Activated CD8-positive, alpha-beta memory T cell treated with anti-CD3 and anti-CD28 coated beads for 48 hours (primary cell): ENCODE data around the gene PCDH9.

Source experiments
- DNase-seq, 3 experiments: peaks; one replicate each; pipeline ENCODE4 v3.0.0-alpha.2; 2020; ENCODE audit warnings: low read depth in 2 of 3, low spot score in 2 of 3

PCDH9 gene

GRCh38 chr13:66689037-66689619, 541.0 kb downstream of the PCDH9 start:
- DNase-seq = no peak

- DNase-seq = no peak
Observed at GRCh38 chr13:66681403-66681802, 548.7 kb downstream of the PCDH9 start.

GRCh38 chr13:66680031-66680430, 550.1 kb downstream of the PCDH9 start:
- no peak for DNase-seq

GRCh38 chr13:66675620-66676019, 554.5 kb downstream of the PCDH9 start:
- DNase-seq = no peak

- no peak for DNase-seq
Observed at GRCh38 chr13:66673401-66673800, 556.7 kb downstream of the PCDH9 start.

- DNase-seq = no peak
Observed at GRCh38 chr13:66665991-66666390, 564.1 kb downstream of the PCDH9 start.

- no peak for DNase-seq
Observed at GRCh38 chr13:66663711-66664110, 566.4 kb downstream of the PCDH9 start.

GRCh38 chr13:66663206-66663605, 566.9 kb downstream of the PCDH9 start:
- DNase-seq = no peak

- DNase-seq = no peak
Observed at GRCh38 chr13:66661336-66661735, 568.8 kb downstream of the PCDH9 start.

- no peak for DNase-seq
Observed at GRCh38 chr13:66660468-66660813, 569.7 kb downstream of the PCDH9 start.

- DNase-seq = no peak
Observed at GRCh38 chr13:66659701-66660467, 570.3 kb downstream of the PCDH9 start.

- no peak for DNase-seq
Observed at GRCh38 chr13:66659286-66659685, 570.9 kb downstream of the PCDH9 start.

GRCh38 chr13:66657165-66657881, 572.8 kb downstream of the PCDH9 start:
- no peak for DNase-seq

- DNase-seq = no peak
Observed at GRCh38 chr13:66655847-66656454, 574.2 kb downstream of the PCDH9 start.

GRCh38 chr13:66644855-66645460, 585.2 kb downstream of the PCDH9 start:
- DNase-seq = no peak

GRCh38 chr13:66640231-66640630, 589.9 kb downstream of the PCDH9 start:
- DNase-seq = no peak

GRCh38 chr13:66639044-66639443, 591.1 kb downstream of the PCDH9 start:
- DNase-seq = no peak

- no peak for DNase-seq
Observed at GRCh38 chr13:66635526-66635925, 594.6 kb downstream of the PCDH9 start.

GRCh38 chr13:66634384-66634783, 595.8 kb downstream of the PCDH9 start:
- no peak for DNase-seq

GRCh38 chr13:66627512-66627911, 602.6 kb downstream of the PCDH9 start:
- DNase-seq = no peak

- DNase-seq = no peak
Observed at GRCh38 chr13:66624302-66624701, 605.8 kb downstream of the PCDH9 start.
